HTERT RPE-1 (cell line): ENCODE measurements around the gene TUBB4A.
"Not testable (repeated sequence)": the region's sequence is repeated elsewhere in the genome, so short reads cannot be mapped to it uniquely, and the experiment has no call there.

Experiments
- in situ Hi-C: fragments of 300-500 bp; cut with MboI; formaldehyde crosslinking; loops from 4 replicates; pipeline ENCODE4 v1.14.3; 2020; ENCODE audit warnings: low sequenced_read_pairs

Gene TUBB4A

GRCh38 chr19:6501740-6502648, at the start of gene TUBB4A:
TSS of gene TUBB4A (minus strand) at chr19:6502309. CDS start at chr19:6502212, 97 bp downstream.
- in situ Hi-C loops: no loop called here

- in situ Hi-C loops: no loop called here
These were observed 49.0 kb upstream of the TUBB4A start for GRCh38 chr19:6551091-6551490.

- in situ Hi-C loops: not testable (repeated sequence)
These were observed 48.6 kb upstream of the TUBB4A start for GRCh38 chr19:6550679-6551078.

GRCh38 chr19:6543866-6544347, 41.8 kb upstream of the TUBB4A start:
- in situ Hi-C loops: no loop called here

- in situ Hi-C loops: no loop called here
These were observed 39.0 kb upstream of the TUBB4A start for GRCh38 chr19:6540918-6541689.

GRCh38 chr19:6539514-6539913, 37.4 kb upstream of the TUBB4A start:
- in situ Hi-C loops: no loop called here

GRCh38 chr19:6535558-6536137, 33.5 kb upstream of the TUBB4A start:
- in situ Hi-C loops: no loop called here

- in situ Hi-C loops: no loop called here
These were observed 32.5 kb upstream of the TUBB4A start for GRCh38 chr19:6534451-6535093.

- in situ Hi-C loops: no loop called here
These were observed 31.8 kb upstream of the TUBB4A start for GRCh38 chr19:6533746-6534418.

- in situ Hi-C loops: no loop called here
These were observed 30.9 kb upstream of the TUBB4A start for GRCh38 chr19:6533000-6533328.

- in situ Hi-C loops: no loop called here
These were observed 30.3 kb upstream of the TUBB4A start for GRCh38 chr19:6532244-6532999.

GRCh38 chr19:6531956-6532243, 29.8 kb upstream of the TUBB4A start:
- in situ Hi-C loops: no loop called here

GRCh38 chr19:6531163-6531955, 29.2 kb upstream of the TUBB4A start:
- in situ Hi-C loops: no loop called here

GRCh38 chr19:6530386-6531162, 28.5 kb upstream of the TUBB4A start, which contains the start of gene TNFSF9:
TSS of gene TNFSF9 (plus strand) at chr19:6531026. CDS start at chr19:6531037, 11 bp downstream.
- in situ Hi-C loops: no loop called here

- in situ Hi-C loops: no loop called here
These were observed 27.9 kb upstream of the TUBB4A start for GRCh38 chr19:6529937-6530385.

GRCh38 chr19:6529351-6529750, 27.2 kb upstream of the TUBB4A start:
- in situ Hi-C loops: no loop called here

GRCh38 chr19:6528544-6529121, 26.5 kb upstream of the TUBB4A start:
- in situ Hi-C loops: no loop called here
